ENCODE data around the gene RPL36. TPM values are rescaled to one million over a fixed set of nuclear protein-coding genes. Genes with fewer than 3 reads are reported as not detected.
A peak's percentile ranks its signal among the peaks of the same experiment; 100 is the strongest.

The RPL36 gene
- total and polyA plus RNA-seq, 9 of the 15 experiments (the other 6 are each of a cell fraction or from before 2014, with no cell fraction given), result 350 to 3,412 (median 1,507) TPM

DNA sequence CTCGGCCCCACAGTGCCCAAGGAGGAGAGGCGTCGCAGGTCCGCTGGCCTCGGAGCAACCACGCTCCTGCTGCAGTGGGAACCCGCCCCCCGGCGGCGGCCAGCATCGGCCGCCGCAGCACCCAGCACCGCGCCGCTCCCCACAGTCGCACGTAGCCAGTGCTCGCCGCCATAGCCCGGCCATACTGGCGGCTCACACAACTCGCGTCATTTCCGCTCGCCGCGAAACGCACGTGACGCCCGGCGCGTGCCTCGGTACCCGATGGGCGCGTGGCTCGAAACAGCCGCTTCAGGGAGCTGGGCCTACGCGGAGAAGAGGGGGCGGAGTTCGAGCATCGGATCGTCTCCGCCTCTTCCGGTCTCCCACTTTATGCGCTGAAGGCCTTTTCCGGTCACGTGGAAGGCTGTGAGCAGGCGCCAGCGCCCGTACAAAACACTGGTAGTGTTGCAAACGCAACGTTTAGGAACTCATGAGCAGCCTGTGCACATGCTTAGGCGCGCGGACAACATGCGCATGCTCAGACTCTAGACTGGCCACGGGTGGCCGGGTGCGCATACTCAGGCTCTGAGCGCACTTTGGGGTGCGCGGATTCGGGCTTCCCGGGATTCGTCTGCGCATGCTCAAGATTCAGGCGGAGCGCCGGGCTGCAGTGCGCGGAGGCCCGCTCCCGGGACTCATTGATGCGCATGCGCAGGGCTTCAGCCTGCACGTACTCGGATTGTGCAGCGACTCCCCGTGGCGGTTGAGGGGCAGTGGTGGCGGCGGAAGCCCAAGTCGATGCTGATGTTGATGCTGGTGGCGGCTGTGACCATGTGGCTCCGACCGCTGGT, 30.1 kb downstream of the RPL36 start, which contains the start of the genes CATSPERD and LONP1 (continued):
- TF ChIP-seq, protein P1, sequence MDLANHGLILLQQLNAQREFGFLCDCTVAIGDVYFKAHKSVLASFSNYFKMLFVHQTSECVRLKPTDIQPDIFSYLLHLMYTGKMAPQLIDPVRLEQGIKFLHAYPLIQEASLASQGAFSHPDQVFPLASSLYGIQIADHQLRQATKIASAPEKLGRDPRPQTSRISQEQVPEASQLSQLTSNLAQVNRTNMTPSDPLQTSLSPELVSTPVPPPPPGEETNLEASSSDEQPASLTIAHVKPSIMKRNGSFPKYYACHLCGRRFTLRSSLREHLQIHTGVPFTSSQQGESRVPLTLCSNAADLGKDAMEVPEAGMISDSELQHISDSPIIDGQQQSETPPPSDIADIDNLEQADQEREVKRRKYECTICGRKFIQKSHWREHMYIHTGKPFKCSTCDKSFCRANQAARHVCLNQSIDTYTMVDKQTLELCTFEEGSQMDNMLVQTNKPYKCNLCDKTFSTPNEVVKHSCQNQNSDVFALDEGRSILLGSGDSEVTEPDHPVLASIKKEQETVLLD (IDR thresholded peaks at IDR 0.05), result peak; percentile 100
- TF ChIP-seq ZNF584 (CRISPR knock-in tag; IDR thresholded peaks at IDR 0.05; ENCODE audit: low read depth) (no peak), CEBPB (tag; IDR thresholded peaks at IDR 0.05) (no peak), RBM25 (IDR thresholded peaks at IDR 0.05; ENCODE audit: low read depth, low read length, severe bottlenecking) (peak; percentile 14), GATA2 (CRISPR knock-in tag; IDR thresholded peaks at IDR 0.05) (no peak), DEAF1 (CRISPR knock-in tag; IDR thresholded peaks at IDR 0.05) (no peak), ERF (CRISPR knock-in tag; IDR thresholded peaks at IDR 0.05) (no peak), MCM7 (IDR thresholded peaks at IDR 0.05) (no peak), BRD4 (IDR thresholded peaks at IDR 0.05) (peak; percentile 89), ZNF146 (CRISPR knock-in tag; IDR thresholded peaks at IDR 0.05; ENCODE audit: unreplicated experiment) (no peak), HDGF (IDR thresholded peaks at IDR 0.05) (no peak)
- TF ChIP-seq, protein P2, sequence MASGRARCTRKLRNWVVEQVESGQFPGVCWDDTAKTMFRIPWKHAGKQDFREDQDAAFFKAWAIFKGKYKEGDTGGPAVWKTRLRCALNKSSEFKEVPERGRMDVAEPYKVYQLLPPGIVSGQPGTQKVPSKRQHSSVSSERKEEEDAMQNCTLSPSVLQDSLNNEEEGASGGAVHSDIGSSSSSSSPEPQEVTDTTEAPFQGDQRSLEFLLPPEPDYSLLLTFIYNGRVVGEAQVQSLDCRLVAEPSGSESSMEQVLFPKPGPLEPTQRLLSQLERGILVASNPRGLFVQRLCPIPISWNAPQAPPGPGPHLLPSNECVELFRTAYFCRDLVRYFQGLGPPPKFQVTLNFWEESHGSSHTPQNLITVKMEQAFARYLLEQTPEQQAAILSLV (tag; IDR thresholded peaks at IDR 0.05), result no peak

All from K562 (cell line).